H9 (cell line): ENCODE data around the gene PCA3. TPM values are rescaled to one million over a fixed set of nuclear protein-coding genes. Genes with fewer than 3 reads are reported as not detected.

Experiments
- DNase-seq: peaks from one replicate; pipeline ENCODE4 v3.0.0-alpha.2; 2017
- H2AFZ ChIP-seq: one replicate; pipeline ENCODE4 v1.6.1; 2013; ENCODE audit warnings: mild to moderate bottlenecking, low read length, control low read depth, moderate library complexity
- H2AK5ac ChIP-seq: 2 replicates; pipeline ENCODE4 v1.6.1; 2013; ENCODE audit warnings: low read length, control low read depth, mixed read lengths; ENCODE audit not compliant: insufficient read length
- H2BK120ac ChIP-seq: one replicate; pipeline ENCODE4 v1.6.1; 2013; ENCODE audit warnings: low read depth, mild to moderate bottlenecking, low read length, control low read depth, inconsistent platforms; ENCODE audit not compliant: poor library complexity, severe bottlenecking
- H2BK12ac ChIP-seq: 2 replicates; pipeline ENCODE4 v1.6.1; 2013; ENCODE audit warnings: low read length, control low read depth, mixed read lengths, low read depth; ENCODE audit not compliant: insufficient read length
- H2BK15ac ChIP-seq: 2 replicates; pipeline ENCODE4 v1.6.1; 2013; ENCODE audit warnings: low read depth, low read length, control low read depth
- H2BK20ac ChIP-seq: one replicate; pipeline ENCODE4 v1.6.1; 2013; ENCODE audit warnings: low read depth, mild to moderate bottlenecking, low read length, control low read depth, inconsistent platforms; ENCODE audit not compliant: poor library complexity, severe bottlenecking
- H2BK5ac ChIP-seq: 2 replicates; pipeline ENCODE4 v1.6.1; 2013; ENCODE audit warnings: low read length, control low read depth, mixed read lengths; ENCODE audit not compliant: insufficient read length
- H3K14ac ChIP-seq: 2 replicates; pipeline ENCODE4 v1.6.1; 2013; ENCODE audit warnings: low read length, control low read depth; ENCODE audit not compliant: insufficient read depth
- H3K18ac ChIP-seq: 2 replicates; pipeline ENCODE4 v1.6.1; 2013; ENCODE audit warnings: low read depth, mild to moderate bottlenecking, mixed read lengths, low read length, control low read depth; ENCODE audit not compliant: insufficient read length
- H3K23ac ChIP-seq: 2 replicates; pipeline ENCODE4 v1.6.1; 2013; ENCODE audit warnings: low read length, control low read depth, mixed read lengths, low read depth; ENCODE audit not compliant: insufficient read length
- H3K23me2 ChIP-seq: 2 replicates; pipeline ENCODE4 v1.6.1; 2013; ENCODE audit warnings: low read depth, mild to moderate bottlenecking, mixed read lengths, low read length, control low read depth; ENCODE audit not compliant: insufficient read length, poor library complexity, severe bottlenecking
- H3K27ac ChIP-seq: 2 replicates; pipeline ENCODE4 v1.5.1; 2013; ENCODE audit warnings: low read length, control low read depth, mixed read lengths, low read depth; ENCODE audit not compliant: insufficient read length
- H3K27me3 ChIP-seq: 2 replicates; pipeline ENCODE4 v1.6.1; 2013; ENCODE audit warnings: low read length, control low read depth, inconsistent platforms; ENCODE audit not compliant: insufficient read depth
- H3K4ac ChIP-seq: 2 replicates; pipeline ENCODE4 v1.6.1; 2013; ENCODE audit warnings: low read depth, mild to moderate bottlenecking, control low read depth, inconsistent platforms, low read length, moderate library complexity
- H3K4me1 ChIP-seq: 2 replicates; pipeline ENCODE4 v1.6.1; 2013; ENCODE audit warnings: low read length, control low read depth, inconsistent platforms; ENCODE audit not compliant: insufficient read depth
- H3K4me2 ChIP-seq: 2 replicates; pipeline ENCODE4 v1.6.1; 2013; ENCODE audit warnings: low read length, control low read depth, mixed read lengths; ENCODE audit not compliant: insufficient read length, insufficient read depth
- H3K56ac ChIP-seq: 2 replicates; pipeline ENCODE4 v1.6.1; 2013; ENCODE audit warnings: low read depth, mild to moderate bottlenecking, mixed read lengths, low read length, control low read depth; ENCODE audit not compliant: insufficient read length
- H3K79me1 ChIP-seq: 2 replicates; pipeline ENCODE4 v1.6.1; 2013; ENCODE audit warnings: low read depth, mild to moderate bottlenecking, moderate library complexity, low read length, control low read depth, inconsistent platforms; ENCODE audit not compliant: insufficient read depth, poor library complexity, severe bottlenecking
- H3K79me2 ChIP-seq: 2 replicates; pipeline ENCODE4 v1.6.1; 2013; ENCODE audit warnings: low read length, control low read depth, inconsistent platforms; ENCODE audit not compliant: insufficient read depth
- H3K9ac ChIP-seq: 2 replicates; pipeline ENCODE4 v1.6.1; 2013; ENCODE audit warnings: low read length, control low read depth, mixed read lengths; ENCODE audit not compliant: insufficient read length; ENCODE audit errors: extremely low read depth
- H3K9me3 ChIP-seq: one replicate; pipeline ENCODE4 v1.6.1; 2013; ENCODE audit warnings: low read depth, low read length, inconsistent platforms; ENCODE audit not compliant: control insufficient read depth
- H3T11ph ChIP-seq: one replicate; pipeline ENCODE4 v1.6.1; 2013; ENCODE audit warnings: mild to moderate bottlenecking, low read length, control low read depth, inconsistent platforms
- H4K20me1 ChIP-seq: one replicate; pipeline ENCODE4 v1.6.1; 2013; ENCODE audit not compliant: control insufficient read depth, insufficient read length, insufficient read depth
- H4K5ac ChIP-seq: 2 replicates; pipeline ENCODE4 v1.6.1; 2013; ENCODE audit warnings: low read depth, mild to moderate bottlenecking, mixed read lengths, low read length, control low read depth; ENCODE audit not compliant: insufficient read length
- H4K8ac ChIP-seq: replicated peaks from 2 replicates; pipeline ENCODE4 v1.6.1; 2013; ENCODE audit warnings: low read length, control low read depth, mixed read lengths, low read depth; ENCODE audit not compliant: insufficient read length
- H4K91ac ChIP-seq: 2 replicates; pipeline ENCODE4 v1.6.1; 2013; ENCODE audit warnings: low read depth, mild to moderate bottlenecking, moderate library complexity, mixed read lengths, low read length, control low read depth; ENCODE audit not compliant: insufficient read length
- H3K27ac Mint-ChIP-seq, 3 experiments: 2 replicates in 2 of 3; 3 replicates in 1 of 3; pipeline ENCODE4 v1.8.0; 2020 to 2021; ENCODE audit warnings: mixed read lengths in 3 of 3, mild to moderate bottlenecking in 1 of 3, moderate library complexity in 1 of 3
- H3K27me3 Mint-ChIP-seq: 2 replicates; pipeline ENCODE4 v1.8.0; 2021; ENCODE audit warnings: low read depth, mild to moderate bottlenecking, moderate library complexity, mixed read lengths
- H3K36me3 Mint-ChIP-seq, 3 experiments: 2 replicates in 2 of 3; 3 replicates in 1 of 3; pipeline ENCODE4 v1.8.0; 2020 to 2021; ENCODE audit warnings: low read depth in 3 of 3, mixed read lengths in 3 of 3; ENCODE audit not compliant: insufficient read depth in 1 of 3
- H3K4me1 Mint-ChIP-seq, 2 experiments: 2 replicates each; pipeline ENCODE4 v1.8.0; 2020; ENCODE audit warnings: mixed read lengths in 2 of 2
- H3K4me3 Mint-ChIP-seq, 2 experiments: 2 replicates in 1 of 2; 3 replicates in 1 of 2; pipeline ENCODE4 v1.8.0; 2020 to 2021; ENCODE audit warnings: mild to moderate bottlenecking in 2 of 2, mixed read lengths in 2 of 2, moderate library complexity in 1 of 2
- H3K9me3 Mint-ChIP-seq, 2 experiments: 2 replicates in 1 of 2; 3 replicates in 1 of 2; pipeline ENCODE4 v1.8.0; 2020; ENCODE audit warnings: mild to moderate bottlenecking in 2 of 2, mixed read lengths in 2 of 2, moderate library complexity in 1 of 2
- WGBS: extraction: QIAGEN DNeasy Blood & Tissue Kit; methylation state at CpG from one replicate; pipeline ENCODE4 v1.1.7; 2013; ENCODE audit warnings: missing lambda C conversion rate, low lambda C conversion rate, mixed read lengths; ENCODE audit not compliant: insufficient read length; ENCODE audit errors: extremely low coverage; 5-methylcytosine and 5-hydroxymethylcytosine counted together
- total RNA-seq: library from RNA; stranded (reverse); gene quantifications from 2 replicates; pipeline ENCODE4 v1.2.1, GENCODE V29; 2021
- TF ChIP-seq, protein P1 (sequence below): fragments of 200-600 bp; sonication (generic); conservative IDR thresholded peaks from 3 replicates; pipeline ENCODE4 v1.8.0; 2021; ENCODE audit warnings: antibody characterized with exemption, mild to moderate bottlenecking

The PCA3 gene
- total RNA-seq, 1 experiment from 2014 or later = not detected

DNA sequence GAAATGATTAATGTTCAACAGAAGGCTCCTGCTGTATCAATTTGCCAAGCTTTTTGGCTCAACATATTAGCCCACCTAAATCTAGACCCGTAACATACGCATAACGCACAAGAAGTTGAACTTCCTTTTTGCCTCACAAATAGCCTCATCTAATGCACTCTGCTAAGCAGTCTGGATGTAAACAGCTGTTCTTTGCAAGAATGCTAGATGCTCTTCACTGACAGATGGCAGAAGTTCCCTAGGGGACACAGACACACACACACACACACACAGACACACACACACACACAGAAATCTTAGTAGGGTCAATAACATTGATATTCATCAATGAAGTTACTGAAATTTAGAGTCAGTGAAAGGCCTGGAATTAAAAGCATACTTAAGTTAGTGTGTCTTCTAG, 13.2 kb upstream of the PCA3 start:
- Mint-ChIP-seq H3K4me1 (peaks cover 0 to 12% of the 10 kb centered on the region in 2 experiments; a peak in 3 of 4 replicates), H3K27ac (no peak overlapping the region), H3K36me3 (no peaks in the 10 kb centered on the region), H3K27me3 (no peaks in the 10 kb centered on the region), H3K9me3 (no peaks in the 10 kb centered on the region), H3K4me3 (no peak overlapping the region)
- no peaks in the 10 kb centered on the region for H3K79me1 ChIP-seq
- H3K14ac ChIP-seq = no peak overlapping the region
- no peaks in the 10 kb centered on the region for H3K4me1 ChIP-seq
- DNase-seq = no peak
- no peaks in the 10 kb centered on the region for H3K79me2 ChIP-seq
- no peak overlapping the region for H2BK5ac ChIP-seq
- no peaks in the 10 kb centered on the region for H4K20me1 ChIP-seq
- H3T11ph ChIP-seq = no peak overlapping the region
- TF ChIP-seq, protein P1, sequence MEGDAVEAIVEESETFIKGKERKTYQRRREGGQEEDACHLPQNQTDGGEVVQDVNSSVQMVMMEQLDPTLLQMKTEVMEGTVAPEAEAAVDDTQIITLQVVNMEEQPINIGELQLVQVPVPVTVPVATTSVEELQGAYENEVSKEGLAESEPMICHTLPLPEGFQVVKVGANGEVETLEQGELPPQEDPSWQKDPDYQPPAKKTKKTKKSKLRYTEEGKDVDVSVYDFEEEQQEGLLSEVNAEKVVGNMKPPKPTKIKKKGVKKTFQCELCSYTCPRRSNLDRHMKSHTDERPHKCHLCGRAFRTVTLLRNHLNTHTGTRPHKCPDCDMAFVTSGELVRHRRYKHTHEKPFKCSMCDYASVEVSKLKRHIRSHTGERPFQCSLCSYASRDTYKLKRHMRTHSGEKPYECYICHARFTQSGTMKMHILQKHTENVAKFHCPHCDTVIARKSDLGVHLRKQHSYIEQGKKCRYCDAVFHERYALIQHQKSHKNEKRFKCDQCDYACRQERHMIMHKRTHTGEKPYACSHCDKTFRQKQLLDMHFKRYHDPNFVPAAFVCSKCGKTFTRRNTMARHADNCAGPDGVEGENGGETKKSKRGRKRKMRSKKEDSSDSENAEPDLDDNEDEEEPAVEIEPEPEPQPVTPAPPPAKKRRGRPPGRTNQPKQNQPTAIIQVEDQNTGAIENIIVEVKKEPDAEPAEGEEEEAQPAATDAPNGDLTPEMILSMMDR = no peak
- WGBS = no CpG with 5 or more reads among the region's 3 CpGs
- no peak overlapping the region for H2BK120ac ChIP-seq
- no peak overlapping the region for H2AFZ ChIP-seq
- H4K91ac ChIP-seq = no peak overlapping the region
- no peak overlapping the region for H3K23ac ChIP-seq
- no peak overlapping the region for H2BK15ac ChIP-seq
- no peak overlapping the region for H3K9ac ChIP-seq
- H3K4me2 ChIP-seq = no peak overlapping the region
- no peak overlapping the region for H2BK20ac ChIP-seq
- no peak overlapping the region for H3K18ac ChIP-seq
- no peak overlapping the region for H4K8ac ChIP-seq
- H3K56ac ChIP-seq = no peak overlapping the region
- H3K4ac ChIP-seq = no peak overlapping the region
- no peak overlapping the region for H2AK5ac ChIP-seq
- no peak overlapping the region for H4K5ac ChIP-seq
- H2BK12ac ChIP-seq = no peak overlapping the region
- no peaks in the 10 kb centered on the region for H3K23me2 ChIP-seq
- H3K27me3 ChIP-seq = no peaks in the 10 kb centered on the region
- no peaks in the 10 kb centered on the region for H3K9me3 ChIP-seq
- no peak overlapping the region for H3K27ac ChIP-seq
